ENCODE data around the gene DENND5A.
"Not testable (repeated sequence)": the region's sequence is repeated elsewhere in the genome, so short reads cannot be mapped to it uniquely, and the experiment has no call there.

The DENND5A gene

GRCh38 chr11:9210224-9210921 lies 54.8 kb downstream of the DENND5A start:
- DNase-seq = no peak

GRCh38 chr11:9209604-9210003 lies 55.5 kb downstream of the DENND5A start:
- DNase-seq = not testable (repeated sequence)

- DNase-seq = no peak
Observed at GRCh38 chr11:9208726-9209501, 56.2 kb downstream of the DENND5A start.

GRCh38 chr11:9207229-9207628 lies 57.9 kb downstream of the DENND5A start:
- DNase-seq = no peak

GRCh38 chr11:9206496-9206895 lies 58.7 kb downstream of the DENND5A start:
- DNase-seq = no peak

GRCh38 chr11:9203691-9204311 lies 61.3 kb downstream of the DENND5A start:
- DNase-seq = no peak

GRCh38 chr11:9201372-9202162 lies 63.6 kb downstream of the DENND5A start:
- DNase-seq = no peak

GRCh38 chr11:9200471-9200870 lies 64.7 kb downstream of the DENND5A start:
- no peak for DNase-seq

GRCh38 chr11:9193316-9193715 lies 71.8 kb downstream of the DENND5A start:
- DNase-seq = no peak

- no peak for DNase-seq
Observed at GRCh38 chr11:9192561-9192960, 72.6 kb downstream of the DENND5A start.

- DNase-seq = not testable (repeated sequence)
Observed at GRCh38 chr11:9190326-9191016, 74.7 kb downstream of the DENND5A start.

GRCh38 chr11:9188860-9189259 lies 76.3 kb downstream of the DENND5A start:
- not testable (repeated sequence) for DNase-seq

- DNase-seq = no peak
Observed at GRCh38 chr11:9187616-9188015, 77.5 kb downstream of the DENND5A start.

GRCh38 chr11:9184516-9184915 lies 80.6 kb downstream of the DENND5A start:
- DNase-seq = no peak

- DNase-seq = no peak
Observed at GRCh38 chr11:9182180-9182871, 82.8 kb downstream of the DENND5A start.

- no peak for DNase-seq
Observed at GRCh38 chr11:9180784-9181183, 84.4 kb downstream of the DENND5A start.

- no peak for DNase-seq
Observed at GRCh38 chr11:9179141-9179540, 86.0 kb downstream of the DENND5A start.

GRCh38 chr11:9178716-9179115 lies 86.4 kb downstream of the DENND5A start:
- no peak for DNase-seq

- no peak for DNase-seq
Observed at GRCh38 chr11:9177438-9178091, 87.6 kb downstream of the DENND5A start.

- DNase-seq = no peak
Observed at GRCh38 chr11:9176550-9176949, 88.6 kb downstream of the DENND5A start.

- DNase-seq = no peak
Observed at GRCh38 chr11:9176136-9176535, 89.0 kb downstream of the DENND5A start.

Measured in NCI-H187 (cell line).